ENCODE data around the gene ABHD12B. TPM values are rescaled to one million over a fixed set of nuclear protein-coding genes. Genes with fewer than 3 reads are reported as not detected.
"Not testable (repeated sequence)": the region's sequence is repeated elsewhere in the genome, so short reads cannot be mapped to it uniquely, and the experiment has no call there.

Gene ABHD12B
- total and polyA plus RNA-seq, 4 donors = 0.13 TPM; not detected in 3

DNA sequence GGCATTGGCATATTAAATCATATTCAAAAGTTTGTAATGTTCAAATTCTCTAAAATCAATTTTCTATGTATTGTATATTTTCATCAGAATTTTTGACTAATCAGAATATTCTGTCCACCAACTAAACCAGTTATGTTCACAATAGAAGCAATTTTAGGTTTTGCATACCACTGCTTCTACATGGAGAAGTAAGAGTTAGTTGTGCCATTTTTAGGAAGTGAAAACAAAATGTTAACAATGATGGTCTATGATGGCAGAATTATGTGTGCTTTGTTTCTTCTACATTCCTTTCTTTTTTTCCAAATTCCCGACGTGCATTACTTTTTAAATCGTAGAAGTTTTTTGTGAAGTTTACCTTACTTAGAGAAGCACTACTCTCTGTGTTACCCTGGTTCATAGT is 29.5 kb downstream of the ABHD12B start:
- no peaks in the 10 kb centered on the region for H3K27me3 ChIP-seq (ENCODE audit: control insufficient read depth in 1 of 2, insufficient read depth in 2 of 2, low read length in 1 of 2)
- H3K36me3 ChIP-seq (ENCODE audit: control insufficient read depth in 1 of 2, insufficient read depth in 2 of 2, low read length in 1 of 2) = no peaks in the 10 kb centered on the region
- no peak for DNase-seq
- H3K9me3 ChIP-seq (ENCODE audit: control insufficient read depth, low read length) = no peaks in the 10 kb centered on the region
- ATAC-seq (ENCODE audit: low FRiP score) = no peak
- no peak overlapping the region for H3K4me3 ChIP-seq (ENCODE audit: low read length in 2 of 2)
- intact Hi-C loops (cut with DNase I) = no loop called here
- H3K27ac ChIP-seq (ENCODE audit: low read depth in 1 of 2, low read length in 2 of 2) = no peak overlapping the region
- no peaks in the 10 kb centered on the region for H3K4me1 ChIP-seq (ENCODE audit: control insufficient read depth in 1 of 2, insufficient read depth in 2 of 2, low read length in 2 of 2)
- WGBS, 2 donors = 49 to 59% methylated on average over 3 of the region's 3 CpGs

GRCh38 chr14:50904719-50905118 is 32.9 kb downstream of the ABHD12B start:
- Histone ChIP-seq H3K4me3 (ENCODE audit: low read length in 2 of 2) (no peak overlapping the region), H3K4me1 (ENCODE audit: control insufficient read depth in 1 of 2, insufficient read depth in 2 of 2, low read length in 2 of 2) (no peaks in the 10 kb centered on the region), H3K27ac (ENCODE audit: low read depth in 1 of 2, low read length in 2 of 2) (no peak overlapping the region), H3K9me3 (ENCODE audit: control insufficient read depth, low read length) (no peaks in the 10 kb centered on the region), H3K27me3 (ENCODE audit: control insufficient read depth in 1 of 2, insufficient read depth in 2 of 2, low read length in 1 of 2) (no peaks in the 10 kb centered on the region), H3K36me3 (ENCODE audit: control insufficient read depth in 1 of 2, insufficient read depth in 2 of 2, low read length in 1 of 2) (peaks cover 1 to 7% of the 10 kb centered on the region in 2 donors)
- intact Hi-C loops (cut with DNase I) = no loop called here
- no peak for DNase-seq
- ATAC-seq (ENCODE audit: low FRiP score) = no peak

DNA sequence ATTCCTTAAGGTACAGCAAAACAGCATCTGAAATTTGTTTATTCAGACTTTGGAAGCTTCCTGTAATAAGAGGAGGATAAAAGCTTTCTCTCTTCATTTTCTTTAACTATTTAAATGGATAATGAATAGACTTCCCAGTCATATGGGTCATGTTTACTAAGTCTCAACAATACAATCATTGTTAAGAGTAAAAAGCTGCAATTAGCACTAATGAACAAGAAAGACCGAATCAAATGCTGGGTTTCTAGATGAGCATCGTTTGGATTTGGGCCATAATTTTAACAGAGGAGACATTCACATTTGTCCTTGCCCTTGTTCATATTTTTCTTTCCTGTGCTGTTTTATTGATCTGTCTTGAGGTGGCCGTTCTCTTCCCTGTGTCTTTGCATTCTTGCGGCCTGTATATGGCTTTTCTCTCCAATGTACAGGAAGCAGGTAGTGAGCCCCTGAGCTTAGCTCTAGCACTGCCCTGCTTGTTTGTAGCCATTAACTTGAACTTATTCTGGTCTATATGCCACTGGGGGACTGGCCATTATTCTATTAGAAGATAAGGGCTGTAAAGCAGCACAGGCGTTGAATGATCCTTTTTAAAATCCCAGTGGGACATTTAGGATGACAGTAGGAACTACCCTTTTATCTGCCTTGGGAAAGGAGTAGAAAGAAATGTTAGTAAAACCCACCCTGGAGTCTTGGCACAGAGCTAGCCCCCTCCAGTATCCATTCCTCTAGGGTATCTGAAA is 34.6 kb downstream of the ABHD12B start:
- H3K36me3 ChIP-seq (ENCODE audit: control insufficient read depth in 1 of 2, insufficient read depth in 2 of 2, low read length in 1 of 2) = peaks cover 6 to 9% of the 10 kb centered on the region in 2 donors
- H3K4me1 ChIP-seq (ENCODE audit: control insufficient read depth in 1 of 2, insufficient read depth in 2 of 2, low read length in 2 of 2) = no peaks in the 10 kb centered on the region
- intact Hi-C loops (cut with DNase I) = no loop called here
- H3K27ac ChIP-seq (ENCODE audit: low read depth in 1 of 2, low read length in 2 of 2) = no peak overlapping the region
- ATAC-seq (ENCODE audit: low FRiP score) = no peak
- no peaks in the 10 kb centered on the region for H3K9me3 ChIP-seq (ENCODE audit: control insufficient read depth, low read length)
- no peak for DNase-seq
- WGBS, 2 donors = 74 to 76% methylated on average over 5 of the region's 5 CpGs
- no peaks in the 10 kb centered on the region for H3K27me3 ChIP-seq (ENCODE audit: control insufficient read depth in 1 of 2, insufficient read depth in 2 of 2, low read length in 1 of 2)
- no peak overlapping the region for H3K4me3 ChIP-seq (ENCODE audit: low read length in 2 of 2)

DNA sequence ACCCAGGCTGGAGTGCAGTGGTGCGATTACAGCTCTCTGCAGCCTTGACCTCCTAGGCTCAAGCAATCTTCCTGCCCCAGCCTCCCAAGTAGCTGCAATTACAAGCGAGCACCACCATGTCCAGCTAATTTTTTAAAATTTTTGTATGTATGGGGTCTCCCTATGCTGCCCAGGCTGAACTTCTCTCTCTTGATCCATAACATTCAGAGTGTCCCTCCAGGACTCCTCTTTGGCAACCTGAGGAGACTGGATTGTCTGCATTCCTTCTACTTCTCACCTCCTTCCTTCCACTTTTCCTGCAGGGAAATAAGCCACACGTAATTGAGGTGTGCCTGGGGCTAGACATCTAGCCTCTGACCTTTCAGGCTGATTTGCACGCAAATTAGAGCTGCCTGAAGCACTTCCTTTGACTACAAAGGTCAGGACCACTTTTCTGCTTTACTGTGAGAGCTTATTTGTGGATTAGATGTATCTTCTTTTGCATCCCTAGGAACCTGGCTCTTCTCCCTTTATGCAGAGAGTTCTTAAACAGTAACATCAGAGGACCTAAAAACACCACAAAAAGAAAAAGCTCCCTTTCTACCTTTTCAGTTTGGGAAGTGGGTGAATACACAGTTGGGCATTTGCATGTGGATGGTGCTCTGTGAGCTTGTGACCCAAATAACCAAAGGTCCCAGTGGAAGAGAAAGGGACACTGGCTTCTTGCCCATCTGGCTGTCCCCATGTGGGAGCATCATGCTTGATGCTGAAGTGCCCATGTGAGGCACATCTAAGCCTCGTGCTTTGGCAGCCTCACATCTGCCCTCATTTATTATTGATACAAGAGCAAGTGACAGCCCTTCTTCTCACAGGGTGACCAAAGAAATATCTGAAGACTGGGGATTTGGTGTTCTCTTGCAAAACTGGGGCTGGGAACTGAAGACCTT is 38.9 kb downstream of the ABHD12B start:
- ATAC-seq (ENCODE audit: low FRiP score) (no peak), DNase-seq (no peak)
- no peak overlapping the region for H3K4me3 ChIP-seq (ENCODE audit: low read length in 2 of 2)
- 81 to 82% methylated on average over 5 of the region's 5 CpGs for WGBS, 2 donors
- peaks cover 13 to 16% of the 10 kb centered on the region in 2 donors for H3K36me3 ChIP-seq (ENCODE audit: control insufficient read depth in 1 of 2, insufficient read depth in 2 of 2, low read length in 1 of 2)
- no peaks in the 10 kb centered on the region for H3K4me1 ChIP-seq (ENCODE audit: control insufficient read depth in 1 of 2, insufficient read depth in 2 of 2, low read length in 2 of 2)
- no peaks in the 10 kb centered on the region for H3K27me3 ChIP-seq (ENCODE audit: control insufficient read depth in 1 of 2, insufficient read depth in 2 of 2, low read length in 1 of 2)
- no peak overlapping the region for H3K27ac ChIP-seq (ENCODE audit: low read depth in 1 of 2, low read length in 2 of 2)
- intact Hi-C loops (cut with DNase I) = no loop called here
- H3K9me3 ChIP-seq (ENCODE audit: control insufficient read depth, low read length) = no peaks in the 10 kb centered on the region

GRCh38 chr14:50917449-50917848 is 45.6 kb downstream of the ABHD12B start:
- intact Hi-C loops (cut with DNase I) = no loop called here
- Histone ChIP-seq H3K27me3 (ENCODE audit: control insufficient read depth in 1 of 2, insufficient read depth in 2 of 2, low read length in 1 of 2) (no peaks in the 10 kb centered on the region), H3K4me3 (ENCODE audit: low read length in 2 of 2) (no peak overlapping the region), H3K9me3 (ENCODE audit: control insufficient read depth, low read length) (no peaks in the 10 kb centered on the region), H3K27ac (ENCODE audit: low read depth in 1 of 2, low read length in 2 of 2) (no peak overlapping the region), H3K36me3 (ENCODE audit: control insufficient read depth in 1 of 2, insufficient read depth in 2 of 2, low read length in 1 of 2) (peaks cover 6 to 8% of the 10 kb centered on the region in 2 donors), H3K4me1 (ENCODE audit: control insufficient read depth in 1 of 2, insufficient read depth in 2 of 2, low read length in 2 of 2) (no peaks in the 10 kb centered on the region)
- DNase-seq (peak in 1 of 2 donors; percentile 34), ATAC-seq (ENCODE audit: low FRiP score) (no peak)
- WGBS, 2 donors = 92 to 95% methylated on average over 6 of the region's 6 CpGs

- intact Hi-C loops (cut with DNase I) = not testable (repeated sequence)
Observed at GRCh38 chr14:50919524-50919923, 47.7 kb downstream of the ABHD12B start.

DNA sequence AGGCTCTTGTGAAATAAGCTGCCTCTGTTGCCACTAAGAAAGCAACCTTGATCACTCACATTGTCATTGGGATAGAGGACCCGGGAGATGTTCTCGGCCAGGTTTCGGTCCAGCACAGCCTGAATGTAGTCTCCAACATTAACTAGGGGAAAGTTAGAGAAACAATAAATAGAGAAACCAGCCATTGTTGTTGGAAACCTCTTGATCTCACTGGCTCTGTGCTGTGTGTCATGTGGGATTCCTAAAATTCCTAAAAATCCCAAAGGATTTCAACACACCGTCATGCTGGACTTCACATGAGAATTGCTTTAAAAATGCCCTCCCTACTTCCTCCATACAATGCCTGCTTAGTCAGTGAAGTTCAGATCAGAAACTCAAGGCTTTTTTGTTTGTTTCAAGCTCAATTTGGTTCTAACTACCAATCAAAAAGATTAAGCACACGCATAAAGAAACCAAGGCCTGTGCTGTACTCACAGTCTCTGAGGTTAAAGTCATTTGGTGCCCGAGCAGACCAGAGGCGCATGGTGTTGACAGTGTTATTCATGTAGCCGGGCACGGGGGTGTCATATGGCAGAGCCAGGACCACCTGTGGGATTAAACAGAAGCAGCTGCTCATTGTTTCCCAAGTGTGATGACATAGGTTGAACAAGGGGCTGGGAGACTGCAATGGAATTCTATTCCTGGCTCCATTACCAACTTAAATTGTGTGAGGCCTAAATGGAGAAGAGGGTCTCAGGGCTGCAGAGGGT is 48.8 kb downstream of the ABHD12B start:
- Histone ChIP-seq H3K9me3 (ENCODE audit: control insufficient read depth, low read length) (no peaks in the 10 kb centered on the region), H3K27ac (ENCODE audit: low read depth in 1 of 2, low read length in 2 of 2) (no peak overlapping the region), H3K4me1 (ENCODE audit: control insufficient read depth in 1 of 2, insufficient read depth in 2 of 2, low read length in 2 of 2) (no peaks in the 10 kb centered on the region), H3K4me3 (ENCODE audit: low read length in 2 of 2) (no peak overlapping the region), H3K27me3 (ENCODE audit: control insufficient read depth in 1 of 2, insufficient read depth in 2 of 2, low read length in 1 of 2) (no peaks in the 10 kb centered on the region), H3K36me3 (ENCODE audit: control insufficient read depth in 1 of 2, insufficient read depth in 2 of 2, low read length in 1 of 2) (peaks cover 3 to 4% of the 10 kb centered on the region in 2 donors)
- 59 to 61% methylated on average over 9 of the region's 9 CpGs for WGBS, 2 donors
- ATAC-seq (ENCODE audit: low FRiP score) (no peak), DNase-seq (no peak)
- intact Hi-C loops (cut with DNase I) = no loop called here

More at GRCh38 chr14:50919524-50919923, 47.7 kb downstream of the ABHD12B start:
- not testable (repeated sequence) for H3K9me3 ChIP-seq (ENCODE audit: control insufficient read depth, low read length); H3K4me1 ChIP-seq (ENCODE audit: control insufficient read depth in 1 of 2, insufficient read depth in 2 of 2, low read length in 2 of 2); H3K27ac ChIP-seq (ENCODE audit: low read depth in 1 of 2, low read length in 2 of 2); H3K36me3 ChIP-seq (ENCODE audit: control insufficient read depth in 1 of 2, insufficient read depth in 2 of 2, low read length in 1 of 2); H3K27me3 ChIP-seq (ENCODE audit: control insufficient read depth in 1 of 2, insufficient read depth in 2 of 2, low read length in 1 of 2); H3K4me3 ChIP-seq (ENCODE audit: low read length in 2 of 2); DNase-seq; ATAC-seq (ENCODE audit: low FRiP score)
- 94 to 96% methylated on average over 5 of the region's 5 CpGs for WGBS, 2 donors

DNA sequence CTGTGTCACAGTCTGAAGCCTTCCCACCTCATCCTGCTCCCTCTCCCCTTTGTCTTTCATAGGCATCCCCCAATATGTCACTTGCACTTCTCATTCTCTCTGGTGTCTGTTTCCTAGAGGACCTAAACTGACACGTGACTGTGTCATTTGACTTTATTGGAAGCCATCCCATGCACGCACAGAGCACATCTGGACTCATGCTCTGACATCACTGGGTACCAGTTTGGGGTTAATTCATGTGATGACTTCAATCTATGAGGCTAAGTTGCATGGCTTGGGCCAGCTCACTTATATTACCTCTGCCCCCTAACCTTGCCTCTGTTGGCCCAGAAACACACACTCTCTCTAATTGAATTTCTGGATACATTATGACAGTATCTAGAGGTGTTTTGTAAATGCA is 51.0 kb downstream of the ABHD12B start:
- Histone ChIP-seq H3K36me3 (ENCODE audit: control insufficient read depth in 1 of 2, insufficient read depth in 2 of 2, low read length in 1 of 2) (peaks cover 0 to 7% of the 10 kb centered on the region in 2 donors), H3K4me1 (ENCODE audit: control insufficient read depth in 1 of 2, insufficient read depth in 2 of 2, low read length in 2 of 2) (no peaks in the 10 kb centered on the region), H3K4me3 (ENCODE audit: low read length in 2 of 2) (no peak overlapping the region), H3K27me3 (ENCODE audit: control insufficient read depth in 1 of 2, insufficient read depth in 2 of 2, low read length in 1 of 2) (no peaks in the 10 kb centered on the region), H3K9me3 (ENCODE audit: control insufficient read depth, low read length) (no peaks in the 10 kb centered on the region), H3K27ac (ENCODE audit: low read depth in 1 of 2, low read length in 2 of 2) (no peak overlapping the region)
- WGBS, 2 donors = 87 to 92% methylated on average over 2 of the region's 2 CpGs
- DNase-seq = no peak
- ATAC-seq (ENCODE audit: low FRiP score) = no peak
- intact Hi-C loops (cut with DNase I) = no loop called here

Data from aorta (tissue), 5 donors.